Suppressor macrophage (primary cell): ENCODE results near the gene METTL27.
"Not testable (repeated sequence)": the region's sequence is repeated elsewhere in the genome, so short reads cannot be mapped to it uniquely, and the experiment has no call there.

Source experiments
- DNase-seq, 4 experiments: peaks; one replicate each; pipeline ENCODE4 v3.0.0-alpha.2; 2020 to 2022

The METTL27 gene

GRCh38 chr7:73817121-73817520 lies 25.2 kb downstream of the METTL27 start:
- no peak for DNase-seq

- no peak for DNase-seq
Observed at GRCh38 chr7:73815436-73815835, 26.9 kb downstream of the METTL27 start.

- DNase-seq: no peak
Observed at GRCh38 chr7:73812996-73813395, 29.3 kb downstream of the METTL27 start.

- peak; percentile 72 to 89 (median 84) for DNase-seq
Observed at GRCh38 chr7:73811760-73812168, 30.6 kb downstream of the METTL27 start.

GRCh38 chr7:73810998-73811360 lies 31.3 kb downstream of the METTL27 start:
- DNase-seq: no peak

GRCh38 chr7:73809467-73809951 lies 32.8 kb downstream of the METTL27 start:
- no peak for DNase-seq

GRCh38 chr7:73802459-73802858 lies 39.9 kb downstream of the METTL27 start:
- DNase-seq: no peak

- no peak for DNase-seq
Observed at GRCh38 chr7:73801577-73801976, 40.7 kb downstream of the METTL27 start.

GRCh38 chr7:73799282-73800141 lies 42.8 kb downstream of the METTL27 start:
- no peak for DNase-seq

- not testable (repeated sequence) for DNase-seq
Observed at GRCh38 chr7:73797176-73797575, 45.1 kb downstream of the METTL27 start.

- not testable (repeated sequence) for DNase-seq
Observed at GRCh38 chr7:73796656-73797055, 45.7 kb downstream of the METTL27 start.

GRCh38 chr7:73795188-73795587 lies 47.1 kb downstream of the METTL27 start:
- not testable (repeated sequence) for DNase-seq

- not testable (repeated sequence) for DNase-seq
Observed at GRCh38 chr7:73791170-73791690, 51.1 kb downstream of the METTL27 start.

- no peak for DNase-seq
Observed at GRCh38 chr7:73789051-73789450, 53.3 kb downstream of the METTL27 start.

- not testable (repeated sequence) for DNase-seq
Observed at GRCh38 chr7:73787786-73788048, 54.6 kb downstream of the METTL27 start.

GRCh38 chr7:73786588-73786987 lies 55.7 kb downstream of the METTL27 start:
- no peak for DNase-seq
